ENCODE measurements around the gene ENTPD6.

The ENTPD6 gene

DNA sequence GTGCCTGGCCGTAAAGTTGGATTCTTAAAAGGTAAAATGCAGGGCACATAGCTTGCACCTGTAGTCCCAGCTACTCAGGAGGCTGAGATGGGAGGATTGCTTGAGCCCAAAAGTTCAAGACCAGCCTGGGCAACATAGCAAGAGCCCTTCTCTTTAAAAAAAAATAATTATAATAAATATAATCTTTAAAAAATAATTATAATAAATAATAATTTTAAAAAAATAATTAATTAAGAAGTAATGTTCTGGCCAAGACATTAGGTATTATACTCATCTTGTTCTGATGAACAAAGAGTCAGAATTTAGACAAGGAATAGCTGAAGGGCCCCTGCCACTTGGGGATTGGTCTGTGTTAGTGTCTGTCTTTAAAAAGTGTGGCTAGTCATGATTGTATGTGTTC is 13.9 kb downstream of the ENTPD6 start:
- no peak for DNase-seq (ENCODE audit: low read depth)

DNA sequence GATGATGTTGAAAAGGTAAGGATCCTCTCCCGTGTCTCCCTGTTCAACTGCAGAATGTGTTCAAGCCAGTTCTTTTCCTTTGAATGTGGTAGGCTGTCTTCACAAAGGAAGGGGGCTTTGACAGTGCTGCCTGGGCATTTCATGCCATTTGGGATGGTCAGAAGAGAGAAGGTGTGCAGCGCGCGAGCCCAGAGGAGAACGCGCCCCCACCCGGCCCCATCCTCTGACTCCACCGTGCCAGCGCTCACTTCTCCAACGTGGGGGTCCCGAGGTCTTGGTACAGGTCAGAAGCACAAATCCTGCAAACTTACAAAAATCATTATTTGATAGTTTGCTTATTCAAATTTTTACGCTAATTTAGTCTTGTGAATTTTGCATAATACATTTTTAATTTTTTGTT is 14.4 kb downstream of the ENTPD6 start:
- no peak for DNase-seq (ENCODE audit: low read depth)

DNA sequence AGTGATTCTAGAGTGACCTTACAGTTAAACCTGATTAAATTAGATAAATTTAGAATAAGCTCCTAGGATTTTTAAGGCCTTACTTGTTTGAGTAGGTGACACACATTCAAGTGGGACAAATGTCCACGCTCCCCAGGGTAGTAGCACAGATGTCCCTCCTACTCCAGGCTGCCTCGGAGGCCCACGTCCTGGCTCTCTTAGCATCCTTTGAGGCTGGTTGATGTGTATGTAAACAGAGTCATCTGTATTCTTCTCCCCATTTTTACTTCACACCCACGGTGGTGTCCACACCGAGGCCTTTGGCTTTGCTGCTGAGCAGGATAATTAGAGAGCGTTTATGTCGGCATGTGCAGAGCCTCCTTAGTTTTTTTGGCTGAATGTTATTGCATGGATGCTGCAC is 15.8 kb downstream of the ENTPD6 start:
- DNase-seq (ENCODE audit: low read depth), result no peak

DNA sequence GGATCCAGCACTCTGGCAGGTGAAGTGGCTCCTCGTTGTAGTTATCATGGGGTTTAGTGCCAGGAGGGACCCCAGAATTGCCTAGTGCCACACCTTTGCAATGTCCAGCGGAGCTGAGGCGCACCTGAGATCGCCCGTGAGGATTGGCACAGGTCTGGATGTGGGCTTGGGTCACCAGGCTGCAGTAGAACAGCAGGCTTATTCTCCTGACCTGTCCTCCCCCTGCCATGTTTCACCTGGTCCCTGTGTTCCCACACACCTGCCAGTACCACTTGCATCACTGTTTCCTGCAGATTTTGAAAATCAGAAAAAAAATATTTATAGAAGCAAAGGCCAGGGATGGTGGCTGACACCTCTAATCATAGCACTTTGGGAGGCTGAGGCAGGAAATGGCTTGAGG is 16.7 kb downstream of the ENTPD6 start:
- DNase-seq (ENCODE audit: low read depth), result no peak

DNA sequence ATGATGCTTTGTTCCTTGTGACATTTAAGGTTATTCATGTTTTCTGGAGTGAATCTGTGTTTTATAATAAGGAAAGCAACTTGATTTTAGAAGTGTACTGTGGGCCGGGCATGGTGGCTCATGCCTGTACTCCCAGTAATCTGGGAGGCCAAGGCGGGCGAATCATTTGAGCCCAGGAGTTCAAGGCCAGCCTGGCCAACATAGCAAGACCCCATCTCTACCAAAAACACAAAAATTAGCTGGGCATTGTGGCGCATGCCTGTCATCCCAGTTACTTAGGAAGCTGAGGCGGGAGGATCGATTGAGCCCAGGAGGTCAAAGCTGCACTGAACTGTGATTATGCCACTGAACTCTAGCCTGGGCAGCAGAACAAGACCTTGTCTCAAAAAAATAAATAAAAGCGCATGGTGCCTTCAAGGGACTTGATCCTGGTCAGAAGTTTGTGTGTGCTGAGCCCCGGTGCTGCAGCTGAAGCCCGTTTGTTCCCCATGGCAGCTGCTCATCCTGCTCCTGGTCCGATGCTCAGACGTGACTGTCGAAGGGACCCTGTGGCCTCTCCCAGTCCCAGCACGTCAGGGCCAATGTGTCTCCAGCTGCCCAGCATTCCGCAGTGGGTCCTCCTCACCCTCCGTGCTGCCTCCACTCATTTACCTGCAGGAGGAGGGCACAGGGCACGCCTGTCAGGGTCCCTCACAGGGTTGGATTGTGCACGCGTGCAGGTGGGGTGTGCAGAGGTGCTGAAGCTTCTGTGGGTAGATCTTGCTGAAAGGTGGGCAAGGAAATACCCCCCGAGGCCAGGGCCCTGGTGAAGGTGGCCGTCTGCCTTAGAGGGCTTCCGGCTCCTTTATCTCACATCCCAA is 18.3 kb downstream of the ENTPD6 start:
- no peak for DNase-seq (ENCODE audit: low read depth)

DNA sequence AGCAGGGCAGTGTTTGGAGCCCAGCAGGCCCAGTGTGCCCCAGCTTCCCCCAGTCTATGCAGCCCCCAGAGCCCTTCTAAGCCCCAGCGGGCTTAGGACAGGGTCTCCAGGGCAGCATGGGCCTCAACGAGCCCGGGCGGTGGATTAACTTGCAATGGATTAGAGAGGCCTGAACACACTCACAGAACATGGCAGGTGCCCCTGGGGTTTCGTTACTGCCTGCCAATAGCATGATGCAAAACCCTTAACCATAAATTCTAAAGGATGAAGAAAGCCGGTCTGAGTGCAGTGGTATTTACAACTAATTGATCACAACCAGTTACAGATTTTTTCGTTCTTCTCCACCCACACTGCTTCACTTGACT is 18.9 kb downstream of the ENTPD6 start:
- DNase-seq (ENCODE audit: low read depth), result no peak

DNA sequence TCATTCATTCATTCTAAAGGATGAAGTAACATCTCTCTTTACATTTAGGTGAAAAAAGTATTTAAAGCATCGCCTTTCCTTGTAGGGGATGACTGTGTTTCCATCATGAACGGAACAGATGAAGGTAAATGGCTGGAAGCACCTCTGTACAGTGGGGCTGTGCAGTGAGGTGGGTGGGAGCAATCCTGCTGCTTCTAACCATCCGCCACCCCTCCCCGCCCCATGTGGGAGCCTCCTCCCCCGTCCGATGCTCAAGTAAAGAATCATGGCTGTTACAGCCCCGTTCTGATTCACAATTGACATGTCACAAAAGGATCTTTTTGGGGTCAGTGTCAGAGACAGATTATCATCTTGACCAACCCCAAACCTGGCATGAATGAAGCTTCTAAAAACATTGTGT is 19.3 kb downstream of the ENTPD6 start:
- no peak for DNase-seq (ENCODE audit: low read depth)

DNA sequence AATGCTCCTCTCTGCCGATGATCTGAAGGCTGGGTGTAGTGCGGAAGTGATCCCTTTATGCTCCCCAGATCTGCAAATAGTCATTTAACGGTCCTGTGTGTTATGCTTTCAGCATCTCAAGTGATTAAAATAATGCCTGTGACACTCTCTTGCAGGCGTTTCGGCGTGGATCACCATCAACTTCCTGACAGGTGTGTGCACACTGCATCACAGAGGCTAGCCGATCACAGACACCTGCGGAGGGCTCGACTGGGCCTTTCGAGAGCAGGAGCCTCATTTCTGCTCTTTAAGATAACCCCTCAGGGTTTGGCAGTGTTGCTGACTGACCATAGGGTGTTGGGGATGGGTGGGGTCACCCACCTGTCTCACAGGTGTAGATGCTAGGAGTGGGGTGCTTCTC is 20.0 kb downstream of the ENTPD6 start:
- DNase-seq (ENCODE audit: low read depth), result no peak

DNA sequence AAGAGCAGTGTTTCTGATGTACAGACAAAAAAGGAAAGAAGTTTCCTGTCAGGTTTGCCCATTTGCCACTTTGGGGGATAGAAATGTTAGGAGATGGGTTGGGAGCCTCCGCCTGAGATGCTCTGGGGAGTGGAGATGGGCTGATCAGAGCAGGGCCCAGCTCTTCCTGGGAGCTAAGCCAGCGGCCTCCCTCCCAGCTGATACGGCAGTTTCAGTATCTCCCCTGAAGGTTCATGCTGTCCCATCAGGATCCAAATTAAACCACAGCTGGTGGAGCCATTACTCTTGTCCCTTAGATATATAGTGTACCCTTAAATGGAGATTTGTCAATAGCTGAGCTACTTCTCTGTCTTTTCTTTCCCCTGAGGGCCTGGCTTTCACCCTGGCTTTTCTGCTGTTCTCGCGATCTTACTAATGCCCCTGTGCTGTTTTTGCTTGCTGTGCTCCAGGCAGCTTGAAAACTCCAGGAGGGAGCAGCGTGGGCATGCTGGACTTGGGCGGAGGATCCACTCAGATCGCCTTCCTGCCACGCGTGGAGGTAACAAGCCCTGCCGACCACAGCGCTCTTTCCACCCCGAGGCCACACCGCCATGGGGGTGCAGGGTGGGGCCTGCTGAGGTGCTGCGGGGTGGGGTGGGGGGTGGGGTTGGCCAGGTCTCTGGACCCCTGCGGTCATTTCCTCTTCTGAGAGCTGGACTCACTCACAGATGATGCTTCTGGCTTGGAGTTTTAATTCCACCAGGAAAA is 20.9 kb downstream of the ENTPD6 start:
- no peak for DNase-seq (ENCODE audit: low read depth)

DNA sequence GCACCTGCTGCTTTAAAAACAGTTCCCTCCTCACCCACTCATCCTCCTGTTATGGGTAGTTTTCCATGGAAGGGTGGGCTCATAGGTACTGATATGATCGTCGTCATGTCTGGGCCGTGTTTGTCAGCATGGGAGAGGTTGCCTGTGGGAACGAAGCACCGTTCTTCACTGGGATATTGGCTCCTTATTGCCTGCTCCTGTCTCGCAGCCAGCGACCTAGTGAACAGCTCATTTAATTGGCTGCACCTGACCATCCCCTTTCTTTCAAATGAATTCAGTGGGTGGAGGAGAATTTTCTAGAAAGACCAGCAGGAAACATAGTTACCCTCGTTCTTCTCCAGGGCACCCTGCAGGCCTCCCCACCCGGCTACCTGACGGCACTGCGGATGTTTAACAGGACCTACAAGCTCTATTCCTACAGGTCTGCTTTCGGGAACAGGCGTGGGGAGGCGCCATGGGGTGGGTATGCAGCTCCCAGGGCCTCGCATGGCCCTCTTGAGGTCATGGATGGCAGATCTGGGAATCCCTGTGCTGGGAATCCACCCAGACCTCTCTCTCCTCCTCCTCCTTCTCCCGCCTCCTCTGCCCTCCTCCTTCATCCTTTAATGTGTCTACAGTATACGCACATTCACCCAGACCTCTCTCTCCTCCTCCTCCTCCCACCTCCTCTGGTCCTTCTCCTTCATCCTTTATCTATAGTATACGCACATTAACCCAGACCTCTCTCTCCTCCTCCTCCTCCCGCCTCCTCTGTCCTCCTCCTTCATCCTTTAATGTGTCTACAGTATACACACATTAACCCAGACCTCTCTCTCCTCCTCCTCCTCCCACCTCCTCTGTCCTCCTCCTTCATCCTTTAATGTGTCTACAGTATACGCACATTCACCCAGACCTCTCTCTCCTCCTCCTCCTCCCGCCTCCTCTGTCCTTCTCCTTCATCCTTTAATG is 21.9 kb downstream of the ENTPD6 start:
- no peak for DNase-seq (ENCODE audit: low read depth)

DNA sequence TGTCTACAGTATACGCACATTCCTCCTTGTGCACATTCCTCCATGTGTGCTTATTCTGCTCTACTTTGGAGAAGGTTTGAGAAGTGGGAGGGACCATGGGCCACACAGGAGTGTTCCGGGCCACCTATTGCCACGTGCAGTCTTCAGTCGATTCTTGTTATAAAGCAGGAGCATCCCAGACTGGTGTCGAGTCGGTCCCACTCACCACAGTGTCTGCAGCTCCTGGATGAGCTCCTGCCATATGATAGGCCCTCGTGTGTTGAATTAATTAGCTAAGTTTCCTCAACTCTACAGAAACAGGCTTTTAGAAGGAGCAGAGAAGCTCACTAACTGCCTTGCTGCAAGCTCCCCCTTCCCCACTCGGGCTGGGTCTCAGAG is 22.6 kb downstream of the ENTPD6 start:
- no peak for DNase-seq (ENCODE audit: low read depth)

DNA sequence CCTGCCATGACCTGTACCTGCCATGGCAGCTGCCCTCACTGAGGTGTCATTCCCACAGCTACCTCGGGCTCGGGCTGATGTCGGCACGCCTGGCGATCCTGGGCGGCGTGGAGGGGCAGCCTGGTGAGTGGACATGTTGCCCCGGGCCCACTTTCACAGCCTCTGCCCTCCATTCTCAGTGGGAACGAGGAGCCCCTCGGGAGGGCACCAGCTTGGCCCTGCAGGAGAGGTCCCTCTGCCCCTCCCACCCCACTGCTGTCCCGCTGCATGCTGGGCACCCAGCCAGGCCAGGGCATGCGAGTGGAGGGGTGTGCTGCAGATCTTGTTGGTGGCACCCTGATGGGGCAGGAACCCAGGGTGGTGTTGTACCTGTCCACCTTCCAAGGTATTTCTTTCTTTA is 23.0 kb downstream of the ENTPD6 start:
- DNase-seq (ENCODE audit: low read depth), result no peak

DNA sequence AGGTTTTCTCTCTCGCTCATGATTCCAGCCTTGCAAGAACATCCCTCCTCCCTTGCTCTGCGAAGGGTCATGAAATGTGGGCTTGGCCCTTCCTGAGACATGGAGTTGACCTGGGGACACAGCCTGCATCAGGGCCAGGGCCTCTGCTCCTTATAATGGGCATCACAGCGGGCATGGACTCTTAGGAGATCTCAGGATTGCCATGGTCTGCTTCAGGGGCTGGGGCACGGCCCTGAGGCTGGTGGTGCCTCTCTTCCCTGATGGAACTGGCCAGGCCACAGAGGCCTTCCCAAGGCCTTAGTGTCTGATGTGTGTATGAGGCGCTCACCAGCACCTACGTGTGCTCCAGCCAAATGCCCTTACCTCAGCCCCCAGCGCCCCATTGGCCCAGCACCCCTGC is 23.9 kb downstream of the ENTPD6 start:
- no peak for DNase-seq (ENCODE audit: low read depth)

DNA sequence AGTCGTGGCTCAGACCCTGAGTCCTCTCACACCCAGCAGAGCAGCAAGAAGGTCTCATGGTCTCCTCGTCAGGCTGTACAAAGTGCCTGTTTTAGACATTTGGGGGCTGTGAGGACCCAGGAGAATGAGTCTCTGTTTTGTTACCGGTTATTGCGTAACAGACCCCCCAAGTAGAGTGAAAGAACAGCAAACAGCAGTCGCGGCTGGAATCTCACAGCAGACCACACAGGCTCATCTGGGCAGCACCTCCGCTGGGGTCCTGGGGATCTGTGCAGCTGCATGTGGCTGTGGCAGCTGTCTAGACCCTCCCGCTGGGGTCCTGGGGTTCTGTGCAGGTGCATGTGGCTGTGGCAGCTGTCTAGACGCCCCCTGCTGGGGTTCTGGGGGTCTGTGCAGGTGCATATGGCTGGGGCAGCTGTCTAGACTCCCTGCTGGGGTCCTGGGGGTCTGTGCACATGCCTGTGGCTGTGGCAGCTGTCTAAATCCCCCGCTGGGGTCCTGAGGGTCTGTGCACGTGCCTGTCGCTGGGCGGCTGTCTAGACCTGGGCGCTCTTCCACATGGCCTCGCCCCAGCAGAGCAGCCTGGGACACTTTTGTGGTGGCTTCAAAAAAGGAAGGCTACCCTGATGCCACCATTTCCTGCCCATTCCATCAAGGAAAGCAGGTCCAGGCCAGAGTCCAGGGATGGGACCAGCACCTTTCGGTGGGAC is 24.7 kb downstream of the ENTPD6 start:
- DNase-seq (ENCODE audit: low read depth), result peak; percentile 17

DNA sequence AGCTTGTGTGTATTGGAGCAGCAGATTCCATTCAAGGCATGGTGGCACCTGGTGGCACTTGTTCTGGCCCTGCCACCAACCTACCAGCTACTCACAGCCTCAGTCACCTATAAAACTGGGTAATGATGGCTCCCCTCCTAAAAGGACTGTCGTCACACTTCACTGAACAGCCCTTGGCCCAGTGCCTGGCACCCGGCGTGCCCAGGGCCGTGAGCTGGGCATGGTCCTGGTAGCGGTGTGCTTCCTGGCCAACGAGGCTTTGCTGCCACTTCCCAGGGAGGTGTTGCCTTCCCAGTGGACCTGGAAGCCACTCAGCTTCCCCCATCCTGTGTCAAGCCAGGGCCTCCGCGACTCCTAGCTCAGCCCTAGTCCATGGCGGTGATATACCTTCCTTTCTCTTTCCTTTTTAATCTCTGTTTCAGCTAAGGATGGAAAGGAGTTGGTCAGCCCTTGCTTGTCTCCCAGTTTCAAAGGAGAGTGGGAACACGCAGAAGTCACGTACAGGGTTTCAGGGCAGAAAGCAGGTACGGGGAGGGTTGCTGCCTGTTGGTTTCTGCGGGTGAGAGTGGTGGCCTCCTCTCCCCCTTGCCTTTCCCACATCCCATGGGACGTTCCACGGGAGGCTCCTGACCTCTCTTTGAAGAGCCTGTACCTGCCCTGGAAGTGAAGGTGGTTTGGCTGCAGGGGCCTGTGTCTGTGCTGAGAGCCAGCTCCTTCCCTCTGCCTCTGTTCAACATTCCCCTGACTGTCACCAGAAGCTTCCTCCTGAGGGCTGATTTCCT is 25.5 kb downstream of the ENTPD6 start:
- no peak for DNase-seq (ENCODE audit: low read depth)

DNA sequence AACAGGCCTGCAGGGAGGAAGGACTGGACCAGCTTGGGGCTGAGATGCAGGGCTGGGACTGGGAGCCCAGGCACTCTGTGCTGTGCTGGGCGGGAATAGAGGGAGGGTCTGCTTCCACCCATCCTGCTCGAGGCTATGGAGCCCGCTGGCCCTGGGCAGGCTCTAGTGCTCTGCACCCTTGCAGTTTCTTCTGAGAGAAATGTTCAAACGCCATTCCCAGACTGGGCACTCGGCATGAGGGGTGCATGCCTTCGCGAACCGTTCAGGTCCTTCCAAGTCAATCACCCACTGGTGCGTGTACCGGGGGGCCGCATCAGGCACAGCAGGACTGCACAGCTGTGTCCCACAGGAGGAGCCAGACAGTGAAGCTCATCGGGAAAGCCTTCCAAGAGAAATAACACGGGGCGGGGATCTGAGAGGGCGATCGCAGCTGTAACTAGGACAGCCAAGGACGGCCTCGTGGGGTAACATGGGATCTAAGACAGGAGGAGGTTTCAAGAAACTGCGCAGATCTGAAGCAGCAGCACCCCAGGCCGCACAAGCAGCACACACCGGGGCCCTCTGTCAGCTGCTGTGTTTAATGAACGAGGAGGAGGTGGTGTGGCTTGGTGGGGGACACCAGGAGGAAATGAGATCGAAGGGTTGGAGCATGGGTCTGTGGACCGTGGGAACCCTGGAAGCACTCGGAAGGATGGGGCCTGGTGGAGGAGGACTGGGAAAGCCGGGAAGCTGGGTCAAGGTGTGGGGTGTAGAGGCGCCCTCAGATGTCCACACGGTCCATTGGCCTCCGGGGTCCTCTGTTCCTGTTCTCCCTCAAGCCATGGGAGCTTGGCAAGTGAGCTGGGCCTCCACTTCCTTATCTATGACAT is 26.3 kb downstream of the ENTPD6 start:
- no peak for DNase-seq (ENCODE audit: low read depth)

DNA sequence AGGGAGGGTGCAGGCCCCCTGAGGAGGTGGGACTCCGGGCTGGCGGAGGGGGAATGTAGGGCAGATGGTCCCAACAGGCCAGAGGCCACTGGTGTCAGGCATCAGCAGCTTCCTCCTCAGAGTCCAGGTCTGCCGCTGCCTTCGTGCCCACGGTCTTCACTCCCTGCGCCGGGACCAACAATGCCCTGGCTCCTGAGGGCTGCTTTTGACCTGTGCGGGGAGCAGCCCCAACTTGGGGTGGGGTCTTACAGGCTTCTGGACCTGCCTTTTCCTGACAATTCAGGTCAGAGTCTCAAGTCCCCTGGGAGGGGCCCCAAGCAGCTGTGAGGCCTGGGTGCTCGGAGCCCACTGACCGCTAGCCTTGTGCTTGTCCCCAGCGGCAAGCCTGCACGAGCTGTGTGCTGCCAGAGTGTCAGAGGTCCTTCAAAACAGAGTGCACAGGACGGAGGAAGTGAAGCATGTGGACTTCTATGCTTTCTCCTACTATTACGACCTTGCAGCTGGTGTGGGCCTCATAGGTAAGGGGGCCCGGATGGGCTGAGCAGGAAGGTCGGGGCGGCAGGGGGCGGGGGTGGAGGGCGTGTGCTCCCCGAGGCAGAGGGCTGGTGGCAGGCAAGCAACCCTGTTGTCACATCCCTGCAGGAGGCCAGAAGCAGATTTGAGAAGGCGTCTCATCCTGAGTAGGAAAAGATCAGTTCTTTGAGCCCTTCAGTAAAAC is 27.1 kb downstream of the ENTPD6 start:
- no peak for DNase-seq (ENCODE audit: low read depth)

DNA sequence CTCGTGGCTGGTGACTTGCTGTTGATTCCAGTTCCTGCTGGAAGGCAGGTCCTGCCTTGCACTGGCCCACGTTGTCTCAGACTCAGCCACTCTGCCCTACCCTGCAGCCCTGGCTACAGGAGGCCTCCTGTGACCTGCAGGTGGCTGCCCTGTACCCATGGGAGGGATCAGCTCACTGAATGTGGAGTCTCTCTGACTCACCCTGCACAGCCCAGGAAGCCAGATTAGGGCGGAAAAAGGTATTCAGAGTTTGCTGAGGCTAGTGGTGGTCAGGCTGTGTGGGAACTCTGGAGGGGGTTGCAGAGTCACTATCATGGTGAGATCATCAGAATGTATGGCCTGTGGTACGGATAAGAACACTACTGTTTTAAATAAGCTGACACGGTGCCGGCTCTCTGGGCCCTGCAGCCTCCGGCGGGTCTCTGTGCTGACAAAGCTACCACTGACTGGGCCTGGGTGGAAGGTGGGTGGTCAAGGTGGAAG is 27.7 kb downstream of the ENTPD6 start:
- peak; percentile 98 for DNase-seq (ENCODE audit: low read depth)
